ENCODE data around the gene PADI1. TPM values are rescaled to one million over a fixed set of nuclear protein-coding genes. Genes with fewer than 3 reads are reported as not detected.

Gene PADI1
- total and polyA plus RNA-seq, 2 of the 8 experiments (the other 6 are each of a cell fraction or from before 2014, with no cell fraction given): 0.20 to 0.30 TPM

- WGBS, 2 experiments (ENCODE audit: extremely low coverage in 1 of 2, insufficient coverage in 1 of 2, insufficient read length in 1 of 2, insufficient replicate concordance in 2 of 2, low coverage in 1 of 2, low lambda C conversion rate in 2 of 2, missing lambda C conversion rate in 1 of 2): 93% methylated on average over 3 of the region's 3 CpGs; no CpG with 5 or more reads in 1 of the 2 experiments
- no peak overlapping the region for H2BK5ac ChIP-seq (ENCODE audit: low read depth, low read length)
- no peaks in the 10 kb centered on the region; a peak in 1 of 7 replicates for H3K27me3 ChIP-seq (replicated peaks in 1 of 4; ENCODE audit: control insufficient read depth in 3 of 4, extremely low read depth in 1 of 4, insufficient read depth in 3 of 4, low read length in 3 of 4)
- no peaks in the 10 kb centered on the region for H3K36me3 ChIP-seq (ENCODE audit: control insufficient read depth in 2 of 4, insufficient read depth in 4 of 4, low read length in 3 of 4)
- H3K9ac ChIP-seq (replicated peaks in 1 of 4; ENCODE audit: extremely low read depth in 1 of 4, low read depth in 3 of 4, low read length in 3 of 4): no peak overlapping the region
- H3K14ac ChIP-seq (ENCODE audit: insufficient read length): no peak overlapping the region
- H3K79me2 ChIP-seq (ENCODE audit: control insufficient read depth in 1 of 2, insufficient read depth in 2 of 2, low read length in 2 of 2): no peaks in the 10 kb centered on the region
- no peak overlapping the region for H3K23ac ChIP-seq (ENCODE audit: insufficient read length)
- H4K20me1 ChIP-seq (replicated peaks in 1 of 2; ENCODE audit: control insufficient read depth in 1 of 2, insufficient read depth in 2 of 2, low read length in 2 of 2): peaks cover 0 to 2% of the 10 kb centered on the region in 2 experiments
- no peak for FAIRE-seq
- no peak overlapping the region for H4K8ac ChIP-seq (ENCODE audit: extremely low read depth, insufficient read depth, low read length)
- H2BK12ac ChIP-seq (ENCODE audit: low read depth, low read length): no peak overlapping the region
- peaks cover 5% of the 10 kb centered on the region; the same call in 1 of the 2 replicates for H3K23me2 ChIP-seq (ENCODE audit: low read depth, low read length)
- no peak overlapping the region for H2BK20ac ChIP-seq (ENCODE audit: low read length)
- H4K5ac ChIP-seq (ENCODE audit: insufficient read length, low read depth, low read length): no peak overlapping the region
- H3K18ac ChIP-seq (ENCODE audit: extremely low read depth, low read length): no peak overlapping the region
- H2AFZ ChIP-seq (ENCODE audit: low read length): no peak overlapping the region
- H3K4ac ChIP-seq (replicated peaks; ENCODE audit: insufficient read length, low read depth, low read length): no peak overlapping the region
- H2AK5ac ChIP-seq (ENCODE audit: low read depth, low read length): no peak overlapping the region
- H3K56ac ChIP-seq (replicated peaks; ENCODE audit: insufficient read length, low read depth, low read length): no peak overlapping the region
- H2BK120ac ChIP-seq (replicated peaks; ENCODE audit: low read depth, low read length): no peak overlapping the region
- peaks cover 4 to 11% of the 10 kb centered on the region in 2 experiments; a peak in 1 of 4 replicates for H3K9me3 ChIP-seq (ENCODE audit: insufficient read depth in 2 of 2, low read depth in 1 of 2, low read length in 1 of 2)
- no peaks in the 10 kb centered on the region; a peak in 1 of 7 replicates for H3K4me1 ChIP-seq (replicated peaks in 1 of 4; ENCODE audit: control insufficient read depth in 3 of 4, insufficient read depth in 4 of 4, low read length in 3 of 4)
- H3K27ac ChIP-seq (ENCODE audit: low read depth, low read length): no peak overlapping the region
- H3K4me2 ChIP-seq (ENCODE audit: insufficient read depth in 1 of 2, low read depth in 2 of 2, low read length in 2 of 2): no peak overlapping the region
- DNase-seq (ENCODE audit: low read depth in 1 of 2, low spot score in 2 of 2): peak in 1 of 2 experiments; percentile 38
- no peak overlapping the region for H4K91ac ChIP-seq (replicated peaks; ENCODE audit: insufficient read length, low read length)
- TF ChIP-seq, protein P1, sequence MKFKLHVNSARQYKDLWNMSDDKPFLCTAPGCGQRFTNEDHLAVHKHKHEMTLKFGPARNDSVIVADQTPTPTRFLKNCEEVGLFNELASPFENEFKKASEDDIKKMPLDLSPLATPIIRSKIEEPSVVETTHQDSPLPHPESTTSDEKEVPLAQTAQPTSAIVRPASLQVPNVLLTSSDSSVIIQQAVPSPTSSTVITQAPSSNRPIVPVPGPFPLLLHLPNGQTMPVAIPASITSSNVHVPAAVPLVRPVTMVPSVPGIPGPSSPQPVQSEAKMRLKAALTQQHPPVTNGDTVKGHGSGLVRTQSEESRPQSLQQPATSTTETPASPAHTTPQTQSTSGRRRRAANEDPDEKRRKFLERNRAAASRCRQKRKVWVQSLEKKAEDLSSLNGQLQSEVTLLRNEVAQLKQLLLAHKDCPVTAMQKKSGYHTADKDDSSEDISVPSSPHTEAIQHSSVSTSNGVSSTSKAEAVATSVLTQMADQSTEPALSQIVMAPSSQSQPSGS (IDR thresholded peaks at IDR 0.05; ENCODE audit: low read length): no peak
- peak; percentile 35 for TF ChIP-seq SIX5 (IDR thresholded peaks at IDR 0.05; ENCODE audit: low read depth, low read length)
- TF ChIP-seq SP4 (IDR thresholded peaks at IDR 0.05; ENCODE audit: low read length): no peak
- ChIA-PET POLR2A (ENCODE audit: partially characterized antibody) (no interaction called here), CTCF (ENCODE audit: partially characterized antibody) (interaction anchor here (2.2 kb wide), 2 partner anchors 76 to 175 kb away, joined by 5 to 7 read pairs; no protein-coding TSS in a partner anchor)
- no peaks in the 10 kb centered on the region for H3K79me1 ChIP-seq (ENCODE audit: low read depth, low read length)
- H3K4me3 ChIP-seq (ENCODE audit: extremely low read depth in 1 of 4, insufficient read depth in 2 of 4, low read depth in 3 of 4, low read length in 4 of 4): no peak overlapping the region
- no peak overlapping the region for H2BK15ac ChIP-seq (ENCODE audit: low read length)
Observed at GRCh38 chr1:17161137-17161740, 43.7 kb upstream of the PADI1 start.
